Measurements from ENCODE around the gene BRWD1. TPM values are rescaled to one million over a fixed set of nuclear protein-coding genes. Genes with fewer than 3 reads are reported as not detected.

The BRWD1 gene
- 10 to 100 TPM; 40.6 to 58.6 (median 52.5) TPM for total RNA-seq
- long read RNA-seq, donor 1, full-length matches to known transcripts: 22 of 46 reads
- long read RNA-seq, donor 1, partial matches to known transcripts: 17 of 46 reads
- long read RNA-seq, donor 1, other reads (novel, unspliced or antisense): 7 of 46 reads
- long read RNA-seq, donor 2, transcript BRWD1-202 (5 exons, 2,495 nt): major isoform, 7 of 23 reads
- long read RNA-seq, donor 2, partial matches to known transcripts: 15 of 23 reads
- long read RNA-seq, donor 2, other reads (novel, unspliced or antisense): 1 of 23 reads

DNA sequence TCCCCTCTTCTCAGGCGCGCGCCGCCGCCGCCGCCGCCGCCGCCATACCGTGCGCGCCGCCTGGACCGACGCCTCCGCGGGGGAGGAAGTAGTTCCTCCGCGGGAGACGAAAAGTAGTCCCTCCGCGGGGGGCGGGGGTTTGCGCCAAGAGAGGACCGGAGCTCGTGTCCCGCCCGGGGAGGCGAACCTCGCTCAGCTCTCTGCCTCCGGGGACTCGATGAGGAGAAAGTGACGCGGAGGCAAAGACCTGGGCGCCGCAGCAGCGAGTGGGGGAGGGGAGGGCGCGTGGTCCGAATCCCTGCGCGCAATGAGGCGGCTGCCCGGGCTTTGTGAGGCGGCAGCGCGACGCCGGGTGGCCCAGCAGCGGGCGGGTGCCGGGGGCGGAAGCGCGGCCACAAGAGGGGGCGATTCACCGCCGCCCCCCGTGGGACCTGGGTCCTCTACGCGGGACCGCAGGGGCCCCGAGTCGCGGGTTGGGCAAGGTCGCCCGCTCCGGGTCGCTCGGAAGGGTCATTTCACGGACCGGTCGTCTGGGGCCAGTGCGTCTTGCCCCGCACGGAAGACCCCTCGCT lies at the start of gene BRWD1:
Gene BRWD1, minus strand, starts transcription at position 62 of the 572 bp plus-strand sequence. CDS start 141 bp downstream, outside the sequence.
- Histone ChIP-seq H3K4me1 (ENCODE audit: low read depth) (peaks cover 19% of the 10 kb centered on the region), H3K36me3 (ENCODE audit: low read depth) (no peaks in the 10 kb centered on the region)
- intact Hi-C loops (cut with DNase I, micrococcal nuclease): loop anchor here in 1 of 2 donors (5.0 kb wide), 1 partner anchor 69 kb away; a partner anchor contains a TSS

GRCh38 chr21:39362733-39363132 lies 49.3 kb upstream of the BRWD1 start:
- H3K4me3 ChIP-seq: no peak overlapping the region
- DNase-seq: no peak
- H3K9me3 ChIP-seq: no peaks in the 10 kb centered on the region
- intact Hi-C loops (cut with DNase I, micrococcal nuclease): no loop called here
- TF ChIP-seq, protein P1, sequence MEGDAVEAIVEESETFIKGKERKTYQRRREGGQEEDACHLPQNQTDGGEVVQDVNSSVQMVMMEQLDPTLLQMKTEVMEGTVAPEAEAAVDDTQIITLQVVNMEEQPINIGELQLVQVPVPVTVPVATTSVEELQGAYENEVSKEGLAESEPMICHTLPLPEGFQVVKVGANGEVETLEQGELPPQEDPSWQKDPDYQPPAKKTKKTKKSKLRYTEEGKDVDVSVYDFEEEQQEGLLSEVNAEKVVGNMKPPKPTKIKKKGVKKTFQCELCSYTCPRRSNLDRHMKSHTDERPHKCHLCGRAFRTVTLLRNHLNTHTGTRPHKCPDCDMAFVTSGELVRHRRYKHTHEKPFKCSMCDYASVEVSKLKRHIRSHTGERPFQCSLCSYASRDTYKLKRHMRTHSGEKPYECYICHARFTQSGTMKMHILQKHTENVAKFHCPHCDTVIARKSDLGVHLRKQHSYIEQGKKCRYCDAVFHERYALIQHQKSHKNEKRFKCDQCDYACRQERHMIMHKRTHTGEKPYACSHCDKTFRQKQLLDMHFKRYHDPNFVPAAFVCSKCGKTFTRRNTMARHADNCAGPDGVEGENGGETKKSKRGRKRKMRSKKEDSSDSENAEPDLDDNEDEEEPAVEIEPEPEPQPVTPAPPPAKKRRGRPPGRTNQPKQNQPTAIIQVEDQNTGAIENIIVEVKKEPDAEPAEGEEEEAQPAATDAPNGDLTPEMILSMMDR (IDR thresholded peaks at IDR 0.05): no peak
- ATAC-seq: no peak
- H3K36me3 ChIP-seq (ENCODE audit: low read depth): no peaks in the 10 kb centered on the region
- H3K4me1 ChIP-seq (ENCODE audit: low read depth): no peaks in the 10 kb centered on the region

More for the DNA sequence above, at the start of gene BRWD1:
- no peaks in the 10 kb centered on the region for H3K9me3 ChIP-seq
- ATAC-seq (peak; percentile 86), DNase-seq (peak; percentile 85 to 89 (median 88))
- H3K4me3 ChIP-seq: peak within 1 kb of the TSS; percentile 65
- TF ChIP-seq, protein P1 (IDR thresholded peaks at IDR 0.05): no peak

- DNase-seq: no peak
- no peak for ATAC-seq
- TF ChIP-seq, protein P1 (IDR thresholded peaks at IDR 0.05): no peak
- intact Hi-C loops (cut with DNase I, micrococcal nuclease): no loop called here
- H3K4me1 ChIP-seq (ENCODE audit: low read depth): no peaks in the 10 kb centered on the region
- no peaks in the 10 kb centered on the region for H3K36me3 ChIP-seq (ENCODE audit: low read depth)
- no peak overlapping the region for H3K4me3 ChIP-seq
- H3K9me3 ChIP-seq: no peaks in the 10 kb centered on the region
Observed at GRCh38 chr21:39359382-39359781, 46.0 kb upstream of the BRWD1 start.

- H3K36me3 ChIP-seq (ENCODE audit: low read depth): no peaks in the 10 kb centered on the region
- no peaks in the 10 kb centered on the region for H3K4me1 ChIP-seq (ENCODE audit: low read depth)
- ATAC-seq (no peak), DNase-seq (no peak)
- no peak overlapping the region for H3K4me3 ChIP-seq
- H3K9me3 ChIP-seq: no peaks in the 10 kb centered on the region
- TF ChIP-seq, protein P1 (IDR thresholded peaks at IDR 0.05): no peak
- intact Hi-C loops (cut with DNase I, micrococcal nuclease): no loop called here
Observed at GRCh38 chr21:39353295-39353694, 39.9 kb upstream of the BRWD1 start.

DNA sequence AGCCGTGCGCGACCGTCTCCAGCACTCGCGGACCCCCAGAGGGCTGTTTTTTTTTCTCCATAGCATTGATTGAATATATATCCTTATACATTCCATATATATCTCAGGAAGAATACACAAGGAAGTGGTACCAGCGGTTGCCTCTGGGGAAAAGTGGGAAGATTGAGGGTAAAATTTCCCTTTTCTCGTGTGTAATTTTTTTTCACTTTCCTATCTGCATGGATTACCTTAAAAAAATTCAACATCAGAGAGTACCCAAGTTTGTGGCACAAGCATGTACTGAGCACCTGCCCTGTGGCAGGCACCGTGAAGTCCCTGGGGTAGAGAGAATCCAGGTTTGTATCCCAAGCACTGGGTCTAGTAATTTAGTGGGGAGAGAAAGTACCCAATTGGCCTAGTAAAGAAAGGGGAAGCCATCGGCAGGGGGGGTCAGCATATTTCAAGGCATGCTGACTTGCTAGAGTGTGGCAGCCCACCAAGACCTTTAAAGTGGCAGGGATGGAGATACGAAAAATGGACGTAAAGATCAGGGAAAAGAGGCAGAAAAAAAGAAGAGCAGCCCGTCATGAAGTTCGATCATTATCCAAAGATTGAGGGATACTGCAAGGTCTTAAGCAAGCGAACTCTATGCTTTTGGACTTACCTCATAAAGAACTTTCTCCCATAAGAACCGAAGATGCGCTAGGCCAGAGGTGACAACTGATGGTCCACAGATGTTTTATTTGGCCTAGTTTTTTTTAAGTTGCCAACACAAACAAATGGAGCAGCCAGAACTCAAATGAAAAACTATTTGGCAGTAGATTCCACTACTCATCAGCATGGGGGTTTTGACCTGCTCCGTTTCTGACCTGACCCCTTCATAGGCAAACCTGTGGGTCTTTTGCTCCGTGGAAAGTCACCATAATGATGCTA lies 36.9 kb upstream of the BRWD1 start:
- no peak for ATAC-seq
- intact Hi-C loops (cut with DNase I, micrococcal nuclease): no loop called here
- Histone ChIP-seq H3K4me1 (ENCODE audit: low read depth) (peaks cover 23% of the 10 kb centered on the region), H3K36me3 (ENCODE audit: low read depth) (no peaks in the 10 kb centered on the region), H3K4me3 (peak overlapping the region; percentile 45), H3K9me3 (no peaks in the 10 kb centered on the region)
- peak in 1 of 3 donors; percentile 31 for DNase-seq
- TF ChIP-seq, protein P1 (IDR thresholded peaks at IDR 0.05): no peak
